Left cardiac atrium (tissue), 4 donors: ENCODE data around the gene ABHD15. TPM values are rescaled to one million over a fixed set of nuclear protein-coding genes. Genes with fewer than 3 reads are reported as not detected.
A peak's percentile ranks its signal among the peaks of the same experiment; 100 is the strongest.

ENCODE experiments used
- ATAC-seq, 2 donors: fragments of 200-7000 bp; cut with Tn5 transposase; one replicate each; pipeline ENCODE4 v1.9.1; 2020; ENCODE audit warnings: mild to moderate bottlenecking in 2 of 2, moderate library complexity in 2 of 2
- DNase-seq: peaks from one replicate; pipeline ENCODE4 v3.0.0-alpha.2; 2020
- intact Hi-C, 2 donors: fragments of 100-400 bp; cut with DNase I; formaldehyde crosslinking; loops; one replicate each; pipeline versions ENCODE4 v1.14.1 to v1.15.1; 2022 to 2023
- total RNA-seq, 2 donors: library from RNA; stranded (reverse); fragmentation: NEBNext Ultra II Directional; extraction: Animal tissue kit (Norgen Biotek cat#: 25700); gene quantifications; one replicate each; pipeline ENCODE4 v1.2.1, GENCODE V29; 2021
- donor health status: DM: no; HTN: yes; CAD: no.
- donor health status: DM: no; HTN: yes; CAD: no; lungs with severe emphysema.
- donor health status: DM: yes; HTN: yes; CAD: no.
- donor health status: Dilated cardiomyopathy.

ABHD15 gene
- total RNA-seq, 2 donors from 2014 or later = 8.3 to 11.6 TPM

DNA sequence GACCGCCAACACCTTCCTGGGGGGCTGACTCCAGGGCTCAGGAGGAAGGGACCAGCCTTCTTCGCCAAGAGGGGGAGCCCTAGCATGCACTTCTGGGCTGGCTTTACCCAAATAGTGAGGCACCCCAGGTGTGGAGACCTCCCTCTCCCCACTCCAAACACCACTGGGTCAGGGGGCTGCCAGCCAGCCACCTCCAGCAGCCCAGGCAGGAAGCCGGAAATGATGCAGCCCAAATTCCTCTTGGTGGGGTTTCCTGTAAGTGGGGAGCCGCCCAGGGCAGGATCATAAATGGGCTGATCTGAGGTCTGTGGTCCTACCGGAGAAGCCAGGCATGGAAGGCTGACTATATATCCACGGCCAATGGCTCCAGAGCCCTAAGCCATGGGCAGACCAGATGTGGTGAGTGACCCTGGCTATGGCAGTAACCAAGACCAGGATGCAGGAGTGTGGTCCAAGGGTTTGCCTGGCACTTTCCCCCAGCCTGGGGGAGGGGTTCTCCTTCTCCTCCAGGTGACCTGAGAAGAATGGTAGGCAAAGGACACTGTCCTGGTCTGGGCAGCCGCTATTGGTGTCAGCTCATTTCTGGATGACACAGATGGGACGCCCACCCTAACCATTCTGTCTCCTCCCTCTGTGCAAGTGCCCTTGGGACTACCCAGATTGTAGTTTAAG lies 18.4 kb upstream of the ABHD15 start:
- DNase-seq (peak; percentile 79), ATAC-seq (peak in 1 of 2 donors; percentile 2)
- intact Hi-C loops = no loop called here

DNA sequence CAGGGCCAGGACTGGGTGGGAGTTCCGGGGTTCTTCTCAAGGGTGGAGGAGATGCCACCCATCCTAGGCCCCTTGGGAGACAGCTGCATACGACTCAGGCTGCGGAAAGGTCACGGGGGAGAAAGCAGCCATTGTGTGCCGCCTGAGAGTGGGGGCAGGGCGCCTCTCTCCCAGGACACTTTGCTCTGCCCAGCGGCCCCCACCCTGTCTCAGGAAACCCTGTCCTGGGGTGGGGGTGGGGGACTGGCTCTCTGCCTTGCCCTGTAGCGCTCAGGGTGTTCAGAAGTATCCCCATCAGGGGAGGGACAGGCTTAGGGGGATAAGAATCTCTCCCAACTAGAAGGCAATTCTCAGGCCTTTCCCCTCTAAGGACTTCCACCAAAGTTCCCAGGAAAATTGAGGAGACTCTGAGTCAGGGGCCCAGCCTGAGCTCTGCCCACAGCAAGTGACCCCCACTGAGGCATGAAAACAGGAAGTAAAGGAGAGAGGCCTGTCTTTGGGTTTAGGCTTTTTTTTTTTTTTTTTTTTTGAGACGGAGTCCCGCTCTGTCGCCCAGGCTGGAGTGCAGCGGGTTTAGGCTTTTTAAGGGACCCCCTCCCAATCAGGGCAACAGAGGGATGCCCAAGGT lies 17.7 kb upstream of the ABHD15 start:
- DNase-seq (no peak), ATAC-seq (peak in 1 of 2 donors; percentile 13)
- intact Hi-C loops = no loop called here

DNA sequence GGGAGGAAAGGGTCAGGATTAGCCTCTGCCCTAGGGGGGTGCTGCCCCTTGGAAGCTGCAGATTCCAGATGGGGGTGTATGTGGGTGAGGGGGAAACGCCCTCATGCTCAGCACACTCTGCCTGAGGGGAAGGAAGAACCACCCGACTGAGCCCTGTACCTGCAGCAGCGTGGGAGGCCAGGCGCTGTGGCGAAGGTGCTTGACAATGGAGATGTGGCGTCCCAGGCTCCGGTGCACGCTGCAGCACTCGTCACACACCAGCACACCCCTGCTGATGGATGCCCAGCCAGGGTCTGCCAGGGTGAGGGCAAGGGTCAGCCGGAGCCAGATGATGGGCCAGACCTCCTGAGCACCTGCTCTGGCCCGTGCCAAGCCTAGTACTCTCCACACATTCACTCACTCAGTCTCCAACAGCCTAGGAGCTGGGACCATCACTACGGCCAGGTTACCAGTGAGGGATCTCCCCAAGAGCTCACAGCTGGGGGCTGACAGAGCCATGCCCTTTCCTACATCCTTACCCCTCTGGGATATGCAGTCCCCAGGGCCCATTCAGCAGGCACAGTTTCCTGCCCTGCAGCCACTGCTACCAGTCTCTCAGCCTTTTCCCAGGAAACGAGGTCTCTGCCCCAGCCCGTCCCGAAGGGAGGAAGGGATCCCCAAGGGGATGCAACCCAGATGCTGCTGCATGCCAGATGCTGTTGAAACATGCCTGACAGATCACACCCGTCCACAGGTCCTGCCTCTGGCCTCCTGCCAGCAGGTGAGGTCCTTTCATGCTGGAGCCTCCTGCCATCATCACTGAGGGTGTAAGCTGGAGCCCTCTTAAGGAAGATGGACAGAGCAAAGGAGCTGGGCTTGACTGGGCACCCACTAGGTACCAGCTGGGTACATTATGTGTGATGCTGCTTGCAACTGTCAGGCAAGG lies 16.7 kb upstream of the ABHD15 start:
- DNase-seq = no peak
- ATAC-seq = no peak
- intact Hi-C loops = no loop called here

DNA sequence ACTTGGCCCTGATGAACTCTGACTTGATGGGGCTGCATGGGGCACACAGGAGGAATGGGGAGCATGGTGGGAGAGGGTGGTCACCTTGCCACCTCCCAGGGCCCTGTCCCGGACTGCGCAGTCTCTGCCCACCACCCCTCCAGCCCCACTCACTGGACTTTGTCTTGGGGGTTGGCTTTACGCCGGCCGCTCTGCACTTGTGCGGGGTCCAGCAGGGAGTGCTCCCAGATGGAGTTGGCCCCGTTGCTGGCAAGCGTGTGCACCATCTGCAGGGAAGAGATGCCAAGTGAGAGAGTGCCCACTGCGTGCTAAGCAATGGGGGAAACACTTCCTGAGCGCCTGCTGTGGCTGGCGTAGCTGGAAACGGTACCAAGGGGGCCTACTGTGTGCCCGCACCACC lies 15.9 kb upstream of the ABHD15 start:
- no peak for ATAC-seq
- intact Hi-C loops = no loop called here
- DNase-seq = no peak

DNA sequence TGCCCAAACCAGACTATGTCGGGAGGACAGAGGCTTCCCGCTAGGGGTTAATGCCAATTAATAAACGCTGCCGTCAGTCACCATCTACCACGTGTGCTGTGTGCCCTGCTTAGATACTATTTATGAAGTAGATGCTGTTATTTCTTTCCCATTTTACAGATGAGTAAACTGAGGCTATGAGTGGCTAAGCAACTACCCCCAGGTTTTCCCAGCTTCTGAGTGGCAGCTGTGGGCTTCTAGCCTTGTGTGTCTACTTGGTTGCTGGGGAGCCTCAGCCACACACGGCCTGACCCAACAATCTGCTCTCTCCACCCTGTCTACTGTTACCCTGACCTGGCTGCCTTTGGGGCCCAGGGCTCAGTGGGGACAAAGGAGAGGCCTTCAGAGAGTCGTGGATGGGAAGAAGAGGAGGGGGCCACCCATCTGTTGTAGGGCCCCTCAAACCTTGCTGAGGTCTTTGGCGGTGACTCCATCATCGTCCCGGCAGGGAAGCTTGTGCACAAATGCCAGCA lies 15.5 kb upstream of the ABHD15 start:
- DNase-seq (no peak), ATAC-seq (no peak)
- intact Hi-C loops = no loop called here

DNA sequence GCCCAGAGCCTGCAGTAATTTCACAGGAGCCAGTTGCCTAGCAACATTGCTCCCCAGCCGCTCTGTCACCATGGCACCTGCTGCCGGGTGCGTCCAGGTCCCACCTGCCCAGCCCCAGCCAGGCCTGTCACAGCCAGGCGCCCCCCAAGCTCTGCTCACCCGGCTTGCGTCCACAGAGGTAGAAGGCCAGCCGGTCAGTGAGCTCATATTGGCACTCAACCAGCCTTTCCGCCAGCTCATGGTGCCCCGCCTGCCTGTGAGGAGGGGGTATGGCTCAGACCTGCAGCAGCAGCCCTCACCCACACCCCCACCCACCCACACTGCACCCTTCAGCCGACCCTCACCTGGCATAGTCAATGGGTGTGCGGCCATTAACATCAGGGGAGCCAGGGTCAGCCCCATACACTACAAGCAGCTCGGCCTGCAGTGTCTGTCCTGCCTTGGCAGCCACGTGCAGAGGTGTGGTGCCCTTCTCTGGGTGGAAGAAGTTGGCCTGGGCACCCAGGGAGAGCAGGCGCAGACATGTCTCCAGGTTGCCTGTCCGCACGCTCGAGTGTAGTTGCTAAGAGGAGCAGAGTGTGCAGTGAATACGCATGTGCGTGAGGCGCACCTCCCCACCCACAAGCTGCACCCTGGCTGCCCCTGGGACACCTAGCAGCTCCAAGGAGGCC lies 14.9 kb upstream of the ABHD15 start:
- ATAC-seq = no peak
- intact Hi-C loops = no loop called here
- DNase-seq = no peak

DNA sequence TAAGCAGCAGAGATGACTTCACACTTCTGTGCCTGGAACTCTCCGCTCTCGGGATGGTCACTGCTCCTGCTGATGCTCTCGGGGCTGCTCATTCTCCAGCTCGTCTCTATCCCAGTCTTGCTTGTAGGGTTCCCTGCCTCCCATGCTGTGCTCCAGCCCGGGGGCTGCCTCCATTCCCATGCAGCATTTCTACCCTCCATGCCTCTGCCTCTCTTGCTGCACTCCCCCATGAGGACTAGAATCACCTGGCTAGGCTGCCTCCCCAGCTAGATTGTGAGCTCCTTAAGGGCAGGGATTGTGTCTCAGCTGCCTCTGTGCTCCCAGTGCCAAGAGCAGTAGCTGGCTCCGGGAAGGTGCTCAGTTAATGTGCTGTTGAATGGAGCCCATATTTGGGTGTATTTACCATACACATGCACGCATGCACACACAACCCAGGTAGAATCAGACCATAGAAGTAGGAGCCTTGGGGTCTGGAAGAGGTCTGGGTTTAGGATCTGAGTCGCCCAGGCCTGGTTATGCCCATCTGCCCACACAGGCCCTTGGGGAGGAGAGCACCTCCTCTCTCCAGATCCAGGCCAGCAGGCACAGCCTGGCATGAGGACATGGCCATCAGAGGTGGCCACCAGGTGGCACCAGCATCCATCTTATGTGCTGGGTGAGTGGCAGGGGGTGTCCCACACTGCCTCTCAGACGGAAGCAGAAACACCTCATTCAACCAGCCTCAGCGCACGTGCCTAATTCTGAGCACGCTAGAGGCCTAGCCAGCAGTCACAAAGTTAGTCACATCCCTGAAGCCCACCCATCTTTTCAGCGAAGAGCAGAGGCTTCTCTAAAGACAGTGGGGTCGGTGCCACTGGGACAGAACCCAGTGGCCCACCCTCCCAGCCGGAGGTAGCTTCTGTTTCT lies 13.3 kb upstream of the ABHD15 start:
- intact Hi-C loops = loop anchor here in 1 of 2 donors (10.0 kb wide), 1 partner anchor 355 kb away; the partner anchor contains the start of gene SSH2
- DNase-seq = peak; percentile 89
- ATAC-seq = peak; percentile 69 to 82

DNA sequence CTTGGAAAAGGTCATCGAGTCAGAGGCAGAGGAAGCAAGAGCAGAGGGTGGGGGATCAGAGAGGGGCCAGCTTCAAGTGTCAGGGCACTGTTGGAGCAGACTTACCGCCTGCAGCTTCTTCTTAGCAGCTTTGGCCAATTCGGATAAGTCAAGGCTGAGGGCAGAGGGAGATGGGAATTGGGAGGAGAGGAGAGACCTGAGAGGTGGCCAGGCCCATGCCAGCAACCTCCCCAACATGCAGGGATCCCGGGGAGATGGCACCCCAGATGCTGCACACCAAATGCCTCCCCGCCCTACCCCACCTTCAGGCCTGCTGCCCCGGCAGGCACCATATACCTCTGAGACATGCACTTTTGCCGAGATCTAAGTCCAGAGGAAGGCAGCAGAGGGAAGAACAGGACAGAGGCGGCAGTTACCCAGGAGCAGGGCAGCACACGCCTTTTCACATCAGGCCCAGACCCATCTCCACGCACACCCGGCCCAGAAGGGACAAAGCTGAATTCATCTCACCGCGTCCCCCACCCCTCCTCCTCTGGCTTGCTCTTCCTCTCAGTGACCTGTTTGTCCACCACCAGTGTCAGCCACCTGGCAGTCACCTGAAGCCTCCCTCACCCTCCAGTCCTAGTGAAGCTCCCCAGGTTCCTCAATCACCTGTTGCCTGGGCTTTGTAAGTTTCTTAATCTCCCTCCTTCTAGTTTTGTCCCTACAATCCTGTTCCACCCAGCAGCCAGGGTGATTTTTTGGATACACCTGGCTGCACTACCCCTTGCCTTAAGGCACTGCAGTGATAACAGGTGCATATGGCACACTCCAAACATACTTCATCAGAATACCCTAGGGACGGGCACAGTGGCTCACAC lies 12.0 kb upstream of the ABHD15 start:
- DNase-seq (no peak), ATAC-seq (no peak)
- intact Hi-C loops = loop anchor here in 1 of 2 donors (10.0 kb wide), 1 partner anchor 356 kb away; the partner anchor contains the start of gene SSH2

DNA sequence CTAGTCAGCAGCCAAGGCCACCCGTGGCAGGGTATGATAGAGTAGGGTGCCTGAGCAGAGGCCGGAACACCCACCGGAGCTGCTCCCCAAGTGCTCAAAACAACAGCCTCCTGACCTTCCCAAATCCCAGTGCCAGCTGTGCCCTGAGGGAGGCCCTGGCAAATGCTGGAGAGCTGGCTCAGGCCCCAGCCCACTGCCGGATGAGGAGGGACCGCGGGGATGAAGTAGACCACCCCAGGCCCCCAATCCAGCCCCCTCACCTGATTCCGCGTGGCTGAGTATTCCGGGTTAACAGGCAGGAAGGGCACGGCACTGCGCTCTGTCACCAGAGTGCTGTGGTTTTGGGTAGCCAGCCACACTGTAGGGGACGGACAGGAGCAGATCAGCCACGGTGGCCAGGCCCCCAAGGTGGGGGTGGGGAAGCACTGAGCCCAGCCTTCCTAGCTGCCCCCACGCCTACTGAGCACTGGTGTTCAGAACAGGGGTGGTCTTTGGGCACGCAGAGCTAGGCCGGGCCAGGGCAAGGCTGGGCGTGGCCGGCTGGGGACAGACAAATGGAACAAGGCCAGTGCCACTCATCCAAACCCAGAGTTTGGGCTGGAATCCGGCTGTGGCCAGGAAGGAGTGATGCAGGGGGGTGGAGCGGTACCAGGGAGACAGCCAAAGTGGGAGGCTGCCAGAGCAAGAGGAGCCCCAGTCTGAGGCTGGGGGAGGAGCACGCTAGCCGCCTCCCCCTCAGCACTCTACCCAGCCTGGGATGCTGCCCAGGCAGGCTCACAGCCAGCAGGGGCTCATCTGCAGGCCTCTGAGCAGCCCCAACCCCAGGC lies 10.8 kb upstream of the ABHD15 start:
- DNase-seq (peak; percentile 64), ATAC-seq (peak; percentile 33 to 61)
- intact Hi-C loops = loop anchor here in 1 of 2 donors (10.0 kb wide), 1 partner anchor 357 kb away; the partner anchor contains the start of gene SSH2

DNA sequence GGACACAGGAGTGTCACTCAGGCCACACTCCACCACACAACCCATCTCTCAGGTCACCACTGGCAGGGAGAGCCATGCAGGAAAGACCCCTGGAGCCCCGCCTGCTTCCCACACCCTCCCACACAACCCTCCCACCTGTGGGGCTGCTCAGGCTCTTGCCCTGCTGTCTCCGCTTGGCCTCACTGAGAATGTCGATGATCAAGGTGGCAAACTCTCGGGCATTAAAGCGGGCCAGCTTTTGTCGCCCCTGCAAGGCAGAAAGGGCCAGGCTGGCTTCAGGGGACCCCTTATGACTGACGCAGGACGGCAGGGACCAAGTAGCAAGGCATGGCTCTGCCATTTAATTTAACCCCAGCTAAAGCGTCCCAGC lies 10.1 kb upstream of the ABHD15 start:
- no peak for ATAC-seq
- intact Hi-C loops = loop anchor here in 1 of 2 donors (10.0 kb wide), 1 partner anchor 358 kb away; the partner anchor contains the start of gene SSH2
- DNase-seq = no peak

DNA sequence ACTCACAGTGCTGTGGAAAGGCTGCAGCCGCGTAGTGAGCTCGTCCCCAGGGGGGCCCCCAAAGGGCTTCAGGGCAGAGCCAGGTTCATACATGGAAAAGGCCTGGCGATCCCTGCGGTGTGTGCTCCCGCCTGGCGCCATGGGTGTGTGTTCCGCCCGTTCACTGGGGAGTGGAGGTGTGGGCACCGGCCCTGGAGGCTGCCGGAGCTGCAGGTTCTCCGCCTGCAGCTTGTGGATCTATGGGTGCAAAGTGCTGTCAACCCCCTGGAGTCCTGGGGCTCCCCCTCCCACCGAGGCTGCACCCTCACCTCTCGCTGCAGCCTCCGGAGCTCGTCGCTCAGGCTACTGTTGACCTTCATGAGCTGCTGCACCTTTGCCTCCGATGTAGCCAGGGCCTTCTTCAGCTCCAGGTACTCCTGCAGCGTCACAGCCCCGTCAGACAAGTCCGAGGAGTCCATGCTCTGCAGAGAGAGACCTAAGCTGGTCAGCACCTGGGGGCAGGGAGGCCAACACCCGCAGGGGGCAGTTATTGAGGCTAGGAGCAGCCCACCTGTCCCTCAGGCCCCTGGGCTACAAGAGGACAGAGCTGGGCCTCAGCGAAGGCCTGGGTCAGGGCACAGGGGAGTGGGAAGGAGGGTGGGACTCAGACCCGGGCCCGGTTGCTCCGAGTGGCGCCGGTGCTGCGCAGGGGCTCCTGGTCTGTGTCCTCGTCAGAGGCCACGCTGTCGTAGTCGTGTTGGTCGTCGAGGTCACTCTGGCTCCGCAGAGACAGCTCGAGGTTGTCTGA lies 9.6 kb upstream of the ABHD15 start:
- ATAC-seq = no peak
- no peak for DNase-seq
- intact Hi-C loops = loop anchor here in 1 of 2 donors (10.0 kb wide), 1 partner anchor 358 kb away; the partner anchor contains the start of gene SSH2

DNA sequence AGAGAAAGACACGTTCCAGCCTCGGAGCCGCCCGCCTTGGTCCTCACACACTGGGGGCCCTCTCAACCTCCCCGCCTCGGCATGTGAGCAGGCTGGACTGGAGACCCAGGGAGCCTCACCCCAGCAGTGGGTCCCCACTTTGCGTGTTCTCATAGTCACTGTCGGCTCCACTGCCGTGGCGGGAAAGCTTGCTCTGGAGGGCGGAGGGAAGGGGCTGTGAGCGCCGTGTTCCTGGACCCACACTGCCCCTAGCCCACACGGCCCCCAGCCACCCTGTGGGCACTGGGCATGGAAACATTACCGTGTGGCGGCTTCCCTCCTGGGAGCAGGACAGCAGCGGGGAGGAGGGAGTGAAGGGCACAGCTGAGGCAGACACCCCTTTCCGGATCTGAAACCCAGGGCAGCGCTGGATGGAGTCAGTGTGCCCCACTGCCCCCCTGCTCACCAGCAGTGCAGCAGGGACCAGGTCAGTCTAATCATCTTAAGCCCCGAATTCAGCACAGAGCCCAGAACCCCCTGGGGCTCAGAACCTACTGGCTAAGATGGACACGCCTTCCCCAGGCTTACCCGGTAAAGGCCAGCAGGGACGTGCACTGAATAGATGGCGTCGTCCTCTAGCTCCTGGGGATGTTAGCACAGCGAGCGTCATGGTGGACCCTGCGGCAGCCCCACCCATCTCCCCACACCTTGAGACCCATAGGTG lies 8.8 kb upstream of the ABHD15 start:
- ATAC-seq = no peak
- intact Hi-C loops = loop anchor here in 1 of 2 donors (10.0 kb wide), 1 partner anchor 359 kb away; the partner anchor contains the start of gene SSH2
- no peak for DNase-seq

DNA sequence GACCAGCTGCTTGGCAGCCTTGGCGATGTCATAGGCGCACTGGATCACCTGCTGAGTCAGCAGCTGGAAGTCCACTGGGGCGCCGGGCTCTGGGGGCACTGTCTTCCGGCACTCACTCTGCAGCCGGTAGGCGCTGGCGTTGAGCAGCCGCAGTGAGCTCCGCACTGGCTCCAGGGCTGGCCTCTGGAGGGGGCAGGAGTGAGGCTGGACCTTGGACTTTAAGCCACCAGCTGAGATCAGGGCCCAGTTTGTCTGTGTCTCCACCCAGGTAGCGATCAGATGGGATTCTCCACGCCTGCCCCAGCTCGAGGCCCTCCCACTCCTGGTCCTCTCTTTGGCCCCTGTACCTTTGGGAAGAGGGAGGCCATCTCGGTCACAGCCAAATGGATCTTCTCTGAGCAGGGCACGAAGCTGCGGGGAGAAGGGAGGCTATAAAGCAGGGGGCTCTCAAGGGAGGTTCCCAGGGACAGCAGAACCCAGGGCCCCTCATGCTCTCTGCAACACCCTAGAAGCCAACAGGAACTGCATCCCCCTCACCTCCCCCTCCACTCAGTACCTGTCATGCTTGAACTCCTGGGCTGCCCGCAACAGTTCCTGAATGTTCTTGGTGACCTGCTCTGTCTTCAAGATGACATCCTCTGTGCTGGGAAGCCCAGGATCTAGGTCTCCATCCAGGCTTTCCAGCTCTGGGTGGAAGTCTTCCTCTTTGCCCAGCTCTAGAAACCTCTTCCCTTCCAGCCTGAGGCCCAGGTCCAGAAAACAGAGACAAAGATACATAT lies 8.1 kb upstream of the ABHD15 start:
- DNase-seq (no peak), ATAC-seq (no peak)
- intact Hi-C loops = loop anchor here in 1 of 2 donors (10.0 kb wide), 1 partner anchor 360 kb away; the partner anchor contains the start of gene SSH2
